GM12865 (cell line): ENCODE measurements around the gene PIEZO2.

ENCODE experiments used
- DNase-seq: peaks from one replicate; pipeline ENCODE4 v3.0.0; 2010; ENCODE audit warnings: low read depth
- H3K4me3 ChIP-seq: 2 replicates; pipeline ENCODE4 v1.5.1; 2011; ENCODE audit warnings: mild to moderate bottlenecking, low read depth, low read length, control low read depth
- CTCF ChIP-seq: IDR thresholded peaks from 2 replicates; pipeline ENCODE4 v1.5.1; 2011; ENCODE audit warnings: low read length, control low read depth, low read depth, inconsistent platforms; ENCODE audit not compliant: insufficient read depth; ENCODE audit errors: missing control alignments

PIEZO2 gene

GRCh38 chr18:10770264-10770663 is 379.1 kb downstream of the PIEZO2 start:
- TF ChIP-seq CTCF = no peak
- no peak overlapping the region for H3K4me3 ChIP-seq
- DNase-seq = no peak

GRCh38 chr18:10768221-10768620 is 381.1 kb downstream of the PIEZO2 start:
- DNase-seq = no peak
- TF ChIP-seq CTCF = no peak
- H3K4me3 ChIP-seq = no peak overlapping the region

GRCh38 chr18:10767658-10768057 is 381.7 kb downstream of the PIEZO2 start:
- no peak overlapping the region for H3K4me3 ChIP-seq
- no peak for DNase-seq
- TF ChIP-seq CTCF = no peak

GRCh38 chr18:10760986-10761385 is 388.4 kb downstream of the PIEZO2 start:
- no peak for TF ChIP-seq CTCF
- H3K4me3 ChIP-seq = no peak overlapping the region
- no peak for DNase-seq

GRCh38 chr18:10759241-10759640 is 390.1 kb downstream of the PIEZO2 start:
- DNase-seq = no peak
- TF ChIP-seq CTCF = no peak
- no peak overlapping the region for H3K4me3 ChIP-seq

- DNase-seq = no peak
- TF ChIP-seq CTCF = no peak
- no peak overlapping the region for H3K4me3 ChIP-seq
Measured at GRCh38 chr18:10757946-10758345, 391.4 kb downstream of the PIEZO2 start.

- TF ChIP-seq CTCF = no peak
- no peak for DNase-seq
- no peak overlapping the region for H3K4me3 ChIP-seq
Measured at GRCh38 chr18:10757349-10757748, 392.0 kb downstream of the PIEZO2 start.
